H9 (cell line): ENCODE results near the gene CAMTA1. TPM values are rescaled to one million over a fixed set of nuclear protein-coding genes. Genes with fewer than 3 reads are reported as not detected.

Experiments
- DNase-seq: peaks from one replicate; pipeline ENCODE4 v3.0.0-alpha.2; 2017
- H2AFZ ChIP-seq: one replicate; pipeline ENCODE4 v1.6.1; 2013; ENCODE audit warnings: mild to moderate bottlenecking, low read length, control low read depth, moderate library complexity
- H2AK5ac ChIP-seq: 2 replicates; pipeline ENCODE4 v1.6.1; 2013; ENCODE audit warnings: low read length, control low read depth, mixed read lengths; ENCODE audit not compliant: insufficient read length
- H2BK120ac ChIP-seq: one replicate; pipeline ENCODE4 v1.6.1; 2013; ENCODE audit warnings: low read depth, mild to moderate bottlenecking, low read length, control low read depth, inconsistent platforms; ENCODE audit not compliant: poor library complexity, severe bottlenecking
- H2BK12ac ChIP-seq: 2 replicates; pipeline ENCODE4 v1.6.1; 2013; ENCODE audit warnings: low read length, control low read depth, mixed read lengths, low read depth; ENCODE audit not compliant: insufficient read length
- H2BK15ac ChIP-seq: 2 replicates; pipeline ENCODE4 v1.6.1; 2013; ENCODE audit warnings: low read depth, low read length, control low read depth
- H2BK20ac ChIP-seq: one replicate; pipeline ENCODE4 v1.6.1; 2013; ENCODE audit warnings: low read depth, mild to moderate bottlenecking, low read length, control low read depth, inconsistent platforms; ENCODE audit not compliant: poor library complexity, severe bottlenecking
- H2BK5ac ChIP-seq: 2 replicates; pipeline ENCODE4 v1.6.1; 2013; ENCODE audit warnings: low read length, control low read depth, mixed read lengths; ENCODE audit not compliant: insufficient read length
- H3K14ac ChIP-seq: 2 replicates; pipeline ENCODE4 v1.6.1; 2013; ENCODE audit warnings: low read length, control low read depth; ENCODE audit not compliant: insufficient read depth
- H3K18ac ChIP-seq: 2 replicates; pipeline ENCODE4 v1.6.1; 2013; ENCODE audit warnings: low read depth, mild to moderate bottlenecking, mixed read lengths, low read length, control low read depth; ENCODE audit not compliant: insufficient read length
- H3K23ac ChIP-seq: 2 replicates; pipeline ENCODE4 v1.6.1; 2013; ENCODE audit warnings: low read length, control low read depth, mixed read lengths, low read depth; ENCODE audit not compliant: insufficient read length
- H3K23me2 ChIP-seq: 2 replicates; pipeline ENCODE4 v1.6.1; 2013; ENCODE audit warnings: low read depth, mild to moderate bottlenecking, mixed read lengths, low read length, control low read depth; ENCODE audit not compliant: insufficient read length, poor library complexity, severe bottlenecking
- H3K27ac ChIP-seq: 2 replicates; pipeline ENCODE4 v1.5.1; 2013; ENCODE audit warnings: low read length, control low read depth, mixed read lengths, low read depth; ENCODE audit not compliant: insufficient read length
- H3K27me3 ChIP-seq: 2 replicates; pipeline ENCODE4 v1.6.1; 2013; ENCODE audit warnings: low read length, control low read depth, inconsistent platforms; ENCODE audit not compliant: insufficient read depth
- H3K4ac ChIP-seq: 2 replicates; pipeline ENCODE4 v1.6.1; 2013; ENCODE audit warnings: low read depth, mild to moderate bottlenecking, control low read depth, inconsistent platforms, low read length, moderate library complexity
- H3K4me1 ChIP-seq: 2 replicates; pipeline ENCODE4 v1.6.1; 2013; ENCODE audit warnings: low read length, control low read depth, inconsistent platforms; ENCODE audit not compliant: insufficient read depth
- H3K4me2 ChIP-seq: 2 replicates; pipeline ENCODE4 v1.6.1; 2013; ENCODE audit warnings: low read length, control low read depth, mixed read lengths; ENCODE audit not compliant: insufficient read length, insufficient read depth
- H3K56ac ChIP-seq: 2 replicates; pipeline ENCODE4 v1.6.1; 2013; ENCODE audit warnings: low read depth, mild to moderate bottlenecking, mixed read lengths, low read length, control low read depth; ENCODE audit not compliant: insufficient read length
- H3K79me1 ChIP-seq: 2 replicates; pipeline ENCODE4 v1.6.1; 2013; ENCODE audit warnings: low read depth, mild to moderate bottlenecking, moderate library complexity, low read length, control low read depth, inconsistent platforms; ENCODE audit not compliant: insufficient read depth, poor library complexity, severe bottlenecking
- H3K79me2 ChIP-seq: 2 replicates; pipeline ENCODE4 v1.6.1; 2013; ENCODE audit warnings: low read length, control low read depth, inconsistent platforms; ENCODE audit not compliant: insufficient read depth
- H3K9ac ChIP-seq: 2 replicates; pipeline ENCODE4 v1.6.1; 2013; ENCODE audit warnings: low read length, control low read depth, mixed read lengths; ENCODE audit not compliant: insufficient read length; ENCODE audit errors: extremely low read depth
- H3K9me3 ChIP-seq: one replicate; pipeline ENCODE4 v1.6.1; 2013; ENCODE audit warnings: low read depth, low read length, inconsistent platforms; ENCODE audit not compliant: control insufficient read depth
- H3T11ph ChIP-seq: one replicate; pipeline ENCODE4 v1.6.1; 2013; ENCODE audit warnings: mild to moderate bottlenecking, low read length, control low read depth, inconsistent platforms
- H4K20me1 ChIP-seq: one replicate; pipeline ENCODE4 v1.6.1; 2013; ENCODE audit not compliant: control insufficient read depth, insufficient read length, insufficient read depth
- H4K5ac ChIP-seq: 2 replicates; pipeline ENCODE4 v1.6.1; 2013; ENCODE audit warnings: low read depth, mild to moderate bottlenecking, mixed read lengths, low read length, control low read depth; ENCODE audit not compliant: insufficient read length
- H4K8ac ChIP-seq: replicated peaks from 2 replicates; pipeline ENCODE4 v1.6.1; 2013; ENCODE audit warnings: low read length, control low read depth, mixed read lengths, low read depth; ENCODE audit not compliant: insufficient read length
- H4K91ac ChIP-seq: 2 replicates; pipeline ENCODE4 v1.6.1; 2013; ENCODE audit warnings: low read depth, mild to moderate bottlenecking, moderate library complexity, mixed read lengths, low read length, control low read depth; ENCODE audit not compliant: insufficient read length
- H3K27ac Mint-ChIP-seq, 3 experiments: 2 replicates in 2 of 3; 3 replicates in 1 of 3; pipeline ENCODE4 v1.8.0; 2020 to 2021; ENCODE audit warnings: mixed read lengths in 3 of 3, mild to moderate bottlenecking in 1 of 3, moderate library complexity in 1 of 3
- H3K27me3 Mint-ChIP-seq: 2 replicates; pipeline ENCODE4 v1.8.0; 2021; ENCODE audit warnings: low read depth, mild to moderate bottlenecking, moderate library complexity, mixed read lengths
- H3K36me3 Mint-ChIP-seq, 3 experiments: 2 replicates in 2 of 3; 3 replicates in 1 of 3; pipeline ENCODE4 v1.8.0; 2020 to 2021; ENCODE audit warnings: low read depth in 3 of 3, mixed read lengths in 3 of 3; ENCODE audit not compliant: insufficient read depth in 1 of 3
- H3K4me1 Mint-ChIP-seq, 2 experiments: 2 replicates each; pipeline ENCODE4 v1.8.0; 2020; ENCODE audit warnings: mixed read lengths in 2 of 2
- H3K4me3 Mint-ChIP-seq, 2 experiments: 2 replicates in 1 of 2; 3 replicates in 1 of 2; pipeline ENCODE4 v1.8.0; 2020 to 2021; ENCODE audit warnings: mild to moderate bottlenecking in 2 of 2, mixed read lengths in 2 of 2, moderate library complexity in 1 of 2
- H3K9me3 Mint-ChIP-seq, 2 experiments: 2 replicates in 1 of 2; 3 replicates in 1 of 2; pipeline ENCODE4 v1.8.0; 2020; ENCODE audit warnings: mild to moderate bottlenecking in 2 of 2, mixed read lengths in 2 of 2, moderate library complexity in 1 of 2
- WGBS: extraction: QIAGEN DNeasy Blood & Tissue Kit; methylation state at CpG from one replicate; pipeline ENCODE4 v1.1.7; 2013; ENCODE audit warnings: missing lambda C conversion rate, low lambda C conversion rate, mixed read lengths; ENCODE audit not compliant: insufficient read length; ENCODE audit errors: extremely low coverage; 5-methylcytosine and 5-hydroxymethylcytosine counted together
- total RNA-seq: library from RNA; stranded (reverse); gene quantifications from 2 replicates; pipeline ENCODE4 v1.2.1, GENCODE V29; 2021
- TF ChIP-seq, protein P1 (sequence below): fragments of 200-600 bp; sonication (generic); conservative IDR thresholded peaks from 3 replicates; pipeline ENCODE4 v1.8.0; 2021; ENCODE audit warnings: antibody characterized with exemption, mild to moderate bottlenecking

The CAMTA1 gene
- total RNA-seq, 1 experiment from 2014 or later, result 115 TPM

DNA sequence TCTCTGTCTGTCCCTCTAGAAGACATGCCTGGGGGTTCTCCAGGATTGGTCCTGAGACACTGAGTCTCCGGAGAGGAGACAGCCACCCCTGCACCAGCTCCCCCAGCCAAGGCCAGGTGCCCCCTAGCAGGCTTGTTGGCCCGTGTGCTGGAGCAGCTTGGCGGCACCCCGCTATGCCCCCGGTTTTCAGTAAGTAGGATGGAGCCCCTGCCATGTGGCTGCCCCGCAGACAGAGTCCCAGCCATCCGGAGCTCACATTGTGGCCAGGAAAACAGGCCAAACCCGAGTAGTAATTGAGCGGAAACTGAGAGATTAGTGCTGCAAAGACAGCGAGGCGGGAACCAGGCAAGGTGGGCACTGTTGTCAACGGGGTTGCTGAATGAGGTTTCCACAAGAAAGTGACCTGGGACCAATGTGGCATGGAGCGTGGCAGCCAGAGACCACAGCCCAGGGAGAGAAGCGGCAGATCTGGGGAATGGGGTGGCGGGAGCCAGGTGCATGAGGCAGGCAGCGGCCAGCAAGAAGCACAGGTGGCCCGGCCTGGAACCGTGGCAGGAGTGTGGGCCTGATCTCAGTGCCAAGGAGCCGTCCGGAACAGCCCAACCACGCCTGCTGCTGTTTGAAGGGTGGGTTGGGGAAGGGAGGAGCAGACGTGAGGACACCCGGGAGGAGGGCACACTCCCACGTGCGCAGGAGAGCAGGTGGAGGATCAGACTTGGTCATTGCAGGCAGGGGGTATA, 848.4 kb downstream of the CAMTA1 start:
- no peaks in the 10 kb centered on the region for H4K20me1 ChIP-seq
- peaks cover 2% of the 10 kb centered on the region for H3K27me3 Mint-ChIP-seq
- no peak overlapping the region for H3K4ac ChIP-seq
- H3K56ac ChIP-seq, result no peak overlapping the region
- TF ChIP-seq, protein P1, sequence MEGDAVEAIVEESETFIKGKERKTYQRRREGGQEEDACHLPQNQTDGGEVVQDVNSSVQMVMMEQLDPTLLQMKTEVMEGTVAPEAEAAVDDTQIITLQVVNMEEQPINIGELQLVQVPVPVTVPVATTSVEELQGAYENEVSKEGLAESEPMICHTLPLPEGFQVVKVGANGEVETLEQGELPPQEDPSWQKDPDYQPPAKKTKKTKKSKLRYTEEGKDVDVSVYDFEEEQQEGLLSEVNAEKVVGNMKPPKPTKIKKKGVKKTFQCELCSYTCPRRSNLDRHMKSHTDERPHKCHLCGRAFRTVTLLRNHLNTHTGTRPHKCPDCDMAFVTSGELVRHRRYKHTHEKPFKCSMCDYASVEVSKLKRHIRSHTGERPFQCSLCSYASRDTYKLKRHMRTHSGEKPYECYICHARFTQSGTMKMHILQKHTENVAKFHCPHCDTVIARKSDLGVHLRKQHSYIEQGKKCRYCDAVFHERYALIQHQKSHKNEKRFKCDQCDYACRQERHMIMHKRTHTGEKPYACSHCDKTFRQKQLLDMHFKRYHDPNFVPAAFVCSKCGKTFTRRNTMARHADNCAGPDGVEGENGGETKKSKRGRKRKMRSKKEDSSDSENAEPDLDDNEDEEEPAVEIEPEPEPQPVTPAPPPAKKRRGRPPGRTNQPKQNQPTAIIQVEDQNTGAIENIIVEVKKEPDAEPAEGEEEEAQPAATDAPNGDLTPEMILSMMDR, result no peak
- H3K23ac ChIP-seq, result no peak overlapping the region
- H3K4me2 ChIP-seq, result no peak overlapping the region
- no peak overlapping the region for H3K14ac ChIP-seq
- no peaks in the 10 kb centered on the region for H3K79me2 ChIP-seq
- no peak overlapping the region for H4K5ac ChIP-seq
- H3K4me3 Mint-ChIP-seq, result no peak overlapping the region
- H2BK5ac ChIP-seq, result no peak overlapping the region
- H4K91ac ChIP-seq, result no peak overlapping the region
- no peak overlapping the region for H2BK15ac ChIP-seq
- H3T11ph ChIP-seq, result no peak overlapping the region
- no peak overlapping the region for H2BK12ac ChIP-seq
- H3K36me3 Mint-ChIP-seq, result no peaks in the 10 kb centered on the region
- no peak overlapping the region for H3K18ac ChIP-seq
- WGBS, result no CpG with 5 or more reads among the region's 25 CpGs
- no peak overlapping the region for H2AK5ac ChIP-seq
- no peaks in the 10 kb centered on the region for H3K79me1 ChIP-seq
- H3K4me1 Mint-ChIP-seq, result peaks cover 12 to 21% of the 10 kb centered on the region in 2 experiments
- no peak overlapping the region for H2BK120ac ChIP-seq
- H3K9me3 Mint-ChIP-seq, result no peaks in the 10 kb centered on the region
- no peaks in the 10 kb centered on the region for H3K9me3 ChIP-seq
- H3K9ac ChIP-seq, result no peak overlapping the region
- H3K23me2 ChIP-seq, result no peaks in the 10 kb centered on the region
- H2AFZ ChIP-seq, result no peak overlapping the region
- DNase-seq, result no peak
- H3K27ac ChIP-seq, result no peak overlapping the region
- no peak overlapping the region for H4K8ac ChIP-seq
- H3K4me1 ChIP-seq, result no peaks in the 10 kb centered on the region; the same call in 1 of the 2 replicates
- H3K27me3 ChIP-seq, result no peaks in the 10 kb centered on the region
- H3K27ac Mint-ChIP-seq, result peak overlapping the region in 1 of 3 experiments; percentile 91; a peak in 2 of 7 replicates
- no peak overlapping the region for H2BK20ac ChIP-seq
